GM12878 (cell line): ENCODE data around the gene RAB10. TPM values are rescaled to one million over a fixed set of nuclear protein-coding genes. Genes with fewer than 3 reads are reported as not detected.

Source experiments
- ATF7 ChIP-seq: fragments of 450-650 bp; IDR thresholded peaks from 2 replicates; pipeline ENCODE4 v1.6.1; 2016; ENCODE audit warnings: low read depth, mild to moderate bottlenecking
- BMI1 ChIP-seq: fragments of 450-650 bp; IDR thresholded peaks from 2 replicates; pipeline ENCODE4 v1.6.1; 2016; ENCODE audit warnings: mild to moderate bottlenecking, moderate library complexity, borderline replicate concordance
- CBX3 ChIP-seq: fragments of 200-600 bp; sonication (generic); IDR thresholded peaks from 2 replicates; pipeline ENCODE4 v1.6.1; 2016; ENCODE audit warnings: low read depth, borderline replicate concordance
- CEBPB ChIP-seq, 2 experiments: fragments of 150-350 bp in 1 of 2; IDR thresholded peaks; 2 replicates each; pipeline ENCODE4 v1.6.1; 2012 to 2014; ENCODE audit warnings: low read depth in 2 of 2, low read length in 2 of 2, borderline replicate concordance in 1 of 2, inconsistent platforms in 1 of 2
- EP300 ChIP-seq, 2 experiments: fragments of 150-350 bp in 1 of 2; IDR thresholded peaks; 2 replicates each; pipeline ENCODE4 v1.6.1; 2011 to 2012; ENCODE audit warnings: low read depth in 2 of 2, low read length in 2 of 2, borderline replicate concordance in 1 of 2, improper control_type of control experiment in 1 of 2, inconsistent platforms in 1 of 2; ENCODE audit not compliant: control insufficient read depth in 1 of 2
- EZH2 ChIP-seq: IDR thresholded peaks from 2 replicates; pipeline ENCODE4 v1.6.1; 2012; ENCODE audit warnings: low read depth, mild to moderate bottlenecking, control low read depth, inconsistent platforms, low read length, borderline replicate concordance; ENCODE audit not compliant: control insufficient read depth
- GABPA ChIP-seq: IDR thresholded peaks from 2 replicates; pipeline ENCODE4 v1.6.1; 2014; ENCODE audit warnings: antibody characterized with exemption, low read depth, mild to moderate bottlenecking, inconsistent platforms
- HDAC6 ChIP-seq: fragments of 200-600 bp; sonication (generic); IDR thresholded peaks from one replicate; pipeline ENCODE4 v1.8.0; 2017; ENCODE audit warnings: antibody characterized with exemption; ENCODE audit not compliant: unreplicated experiment
- JUND ChIP-seq: IDR thresholded peaks from 2 replicates; pipeline ENCODE4 v1.6.1; 2012; ENCODE audit warnings: low read depth, mild to moderate bottlenecking, low read length, improper control_type of control experiment, moderate library complexity
- NFYA ChIP-seq: IDR thresholded peaks from 2 replicates; pipeline ENCODE4 v1.6.1; 2011; ENCODE audit warnings: low read depth, mild to moderate bottlenecking, low read length, improper control_type of control experiment, borderline replicate concordance
- NR2C2 ChIP-seq: IDR thresholded peaks from 2 replicates; pipeline ENCODE4 v1.6.1; 2011; ENCODE audit warnings: borderline replicate concordance, low read depth; ENCODE audit not compliant: control insufficient read depth, insufficient read length
- POLR2A ChIP-seq: IDR thresholded peaks from 2 replicates; pipeline ENCODE4 v1.6.1; 2011; ENCODE audit warnings: low read depth, mild to moderate bottlenecking, low read length
- RAD51 ChIP-seq: fragments of 450-650 bp; IDR thresholded peaks from 2 replicates; pipeline ENCODE4 v1.6.1; 2016; ENCODE audit warnings: moderate library complexity, mild to moderate bottlenecking, inconsistent platforms
- SMARCA5 ChIP-seq: fragments of 450-650 bp; IDR thresholded peaks from 2 replicates; pipeline ENCODE4 v1.6.1; 2017; ENCODE audit warnings: mild to moderate bottlenecking
- STAT3 ChIP-seq: IDR thresholded peaks from 2 replicates; pipeline ENCODE4 v1.6.1; 2011; ENCODE audit warnings: low read depth, low read length, improper control_type of control experiment
- SUZ12 ChIP-seq: fragments of 200-600 bp; sonication (generic); IDR thresholded peaks from one replicate; pipeline ENCODE4 v1.6.1; 2018; ENCODE audit warnings: antibody characterized with exemption, mild to moderate bottlenecking; ENCODE audit not compliant: unreplicated experiment
- TBL1XR1 ChIP-seq: IDR thresholded peaks from 2 replicates; pipeline ENCODE4 v1.6.1; 2012; ENCODE audit warnings: low read depth, low read length, improper control_type of control experiment
- TCF3 ChIP-seq: IDR thresholded peaks from 2 replicates; pipeline ENCODE4 v1.6.1; 2012; ENCODE audit warnings: low read depth, mild to moderate bottlenecking, low read length, borderline replicate concordance; ENCODE audit not compliant: insufficient read depth
- TCF7 ChIP-seq: IDR thresholded peaks from 2 replicates; pipeline ENCODE4 v1.6.1; 2014; ENCODE audit warnings: antibody characterized with exemption, borderline replicate concordance
- ZNF274 ChIP-seq: IDR thresholded peaks from one replicate; pipeline ENCODE4 v1.8.0; 2011; ENCODE audit not compliant: insufficient read length, insufficient read depth
- ZZZ3 ChIP-seq: IDR thresholded peaks from 2 replicates; pipeline ENCODE4 v1.6.1; 2011; ENCODE audit warnings: low read depth; ENCODE audit not compliant: control insufficient read depth, insufficient read length
- polyA plus RNA-seq, 11 experiments: library from polyadenylated mRNA; depleted of rRNA in 4 of 11; unstranded in 6 of 11; stranded (reverse) in 5 of 11; fragments of >200 nt; fragmentation: Nextera tagmentation in 4 of 11; fragmentation: Illumina TruSeq in 1 of 11; extraction: Ambion mirVana in 4 of 11; extraction: Trizol in 1 of 11; gene quantifications; 1 replicate in 1 of 11; 2 replicates in 10 of 11; pipeline versions ENCODE4 v1.2.1 to v1.2.3, GENCODE V29; 2011 to 2016; ENCODE audit warnings: inconsistent platforms in 2 of 11, missing spikeins in 2 of 11, low read depth in 1 of 11
- total RNA-seq, 4 experiments: library from RNA; depleted of rRNA in 3 of 4; stranded (reverse); fragments of >200 nt in 3 of 4; fragmentation: Illumina TruSeq in 1 of 4; extraction: Trizol in 1 of 4; gene quantifications; 2 replicates each; pipeline versions ENCODE4 v1.2.1 to v1.2.3, GENCODE V29; 2013 to 2021
- TF ChIP-seq, protein P1 (sequence below): fragments of 150-350 bp; IDR thresholded peaks from 2 replicates; pipeline ENCODE4 v1.6.1; 2016; ENCODE audit warnings: low read depth, low read length
- TF ChIP-seq, protein P2 (sequence below): fragments of 450-650 bp; IDR thresholded peaks from 2 replicates; pipeline ENCODE4 v1.6.1; 2017; ENCODE audit warnings: borderline replicate concordance

The RAB10 gene
- total and polyA plus RNA-seq, 10 of the 15 experiments (the other 5 are each of a cell fraction or from before 2014, with no cell fraction given) = 13.3 to 109 (median 82.0) TPM

DNA sequence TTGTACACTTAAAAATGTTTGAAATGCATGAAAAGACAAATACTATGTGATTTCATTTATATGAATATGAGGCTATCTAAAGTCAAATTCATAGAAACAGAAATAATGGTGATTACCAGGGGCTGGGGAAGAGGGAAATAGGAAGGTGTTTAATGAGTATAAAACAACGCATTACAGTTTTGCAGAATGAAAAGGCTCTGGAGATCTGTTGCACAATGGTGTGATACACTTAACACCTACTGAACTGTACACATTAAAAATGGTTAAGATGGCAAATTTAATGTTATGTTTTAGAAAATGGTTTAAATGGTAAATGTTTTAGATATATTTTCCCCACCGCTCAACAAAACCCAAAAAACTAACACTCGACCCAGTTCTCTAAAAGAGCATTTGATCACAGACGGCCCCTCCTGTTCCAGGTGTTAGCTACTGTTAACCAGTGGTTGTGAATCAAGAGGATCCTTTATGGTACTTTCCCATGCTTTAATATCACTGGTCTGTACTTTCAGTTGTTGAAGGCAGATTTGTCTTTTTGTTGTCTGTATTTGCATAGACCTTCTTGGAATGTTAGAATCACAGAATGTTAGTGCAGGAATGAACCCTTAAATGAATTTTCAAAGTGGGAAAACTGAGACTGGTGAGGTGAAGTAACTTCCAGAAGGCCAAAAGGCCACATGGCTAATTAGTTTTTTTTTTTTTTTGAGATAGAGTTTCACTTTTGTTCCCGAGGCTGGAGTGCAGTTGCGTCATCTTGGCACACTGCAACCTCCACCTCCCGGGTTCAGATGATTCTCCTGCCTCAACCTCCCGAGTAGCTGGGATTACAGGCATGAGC is 10.2 kb downstream of the RAB10 start (continued):
- TF ChIP-seq, protein P1, sequence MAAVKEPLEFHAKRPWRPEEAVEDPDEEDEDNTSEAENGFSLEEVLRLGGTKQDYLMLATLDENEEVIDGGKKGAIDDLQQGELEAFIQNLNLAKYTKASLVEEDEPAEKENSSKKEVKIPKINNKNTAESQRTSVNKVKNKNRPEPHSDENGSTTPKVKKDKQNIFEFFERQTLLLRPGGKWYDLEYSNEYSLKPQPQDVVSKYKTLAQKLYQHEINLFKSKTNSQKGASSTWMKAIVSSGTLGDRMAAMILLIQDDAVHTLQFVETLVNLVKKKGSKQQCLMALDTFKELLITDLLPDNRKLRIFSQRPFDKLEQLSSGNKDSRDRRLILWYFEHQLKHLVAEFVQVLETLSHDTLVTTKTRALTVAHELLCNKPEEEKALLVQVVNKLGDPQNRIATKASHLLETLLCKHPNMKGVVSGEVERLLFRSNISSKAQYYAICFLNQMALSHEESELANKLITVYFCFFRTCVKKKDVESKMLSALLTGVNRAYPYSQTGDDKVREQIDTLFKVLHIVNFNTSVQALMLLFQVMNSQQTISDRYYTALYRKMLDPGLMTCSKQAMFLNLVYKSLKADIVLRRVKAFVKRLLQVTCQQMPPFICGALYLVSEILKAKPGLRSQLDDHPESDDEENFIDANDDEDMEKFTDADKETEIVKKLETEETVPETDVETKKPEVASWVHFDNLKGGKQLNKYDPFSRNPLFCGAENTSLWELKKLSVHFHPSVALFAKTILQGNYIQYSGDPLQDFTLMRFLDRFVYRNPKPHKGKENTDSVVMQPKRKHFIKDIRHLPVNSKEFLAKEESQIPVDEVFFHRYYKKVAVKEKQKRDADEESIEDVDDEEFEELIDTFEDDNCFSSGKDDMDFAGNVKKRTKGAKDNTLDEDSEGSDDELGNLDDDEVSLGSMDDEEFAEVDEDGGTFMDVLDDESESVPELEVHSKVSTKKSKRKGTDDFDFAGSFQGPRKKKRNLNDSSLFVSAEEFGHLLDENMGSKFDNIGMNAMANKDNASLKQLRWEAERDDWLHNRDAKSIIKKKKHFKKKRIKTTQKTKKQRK = no peak
- TF ChIP-seq CBX3 (no peak), GABPA (no peak), ZZZ3 (no peak), TCF7 (no peak), SMARCA5 (no peak), NFYA (no peak), ATF7 (peak; percentile 74), EZH2 (no peak), CEBPB (IDR thresholded peaks at IDR 0.05; ENCODE audit: borderline replicate concordance in 1 of 2, low read depth in 2 of 2, low read length in 2 of 2) (no peak), TBL1XR1 (no peak), SUZ12 (no peak), RAD51 (0 out of 2 replicates have a peak, but pooled peaks have one; percentile 17), STAT3 (no peak), POLR2A (no peak), ZNF274 (no peak), TCF3 (no peak), JUND (no peak), BMI1 (no peak), NR2C2 (no peak), HDAC6 (no peak), EP300 (IDR thresholded peaks at IDR 0.05; ENCODE audit: borderline replicate concordance in 1 of 2, control insufficient read depth in 1 of 2, low read depth in 2 of 2, low read length in 2 of 2) (no peak)
- TF ChIP-seq, protein P2, sequence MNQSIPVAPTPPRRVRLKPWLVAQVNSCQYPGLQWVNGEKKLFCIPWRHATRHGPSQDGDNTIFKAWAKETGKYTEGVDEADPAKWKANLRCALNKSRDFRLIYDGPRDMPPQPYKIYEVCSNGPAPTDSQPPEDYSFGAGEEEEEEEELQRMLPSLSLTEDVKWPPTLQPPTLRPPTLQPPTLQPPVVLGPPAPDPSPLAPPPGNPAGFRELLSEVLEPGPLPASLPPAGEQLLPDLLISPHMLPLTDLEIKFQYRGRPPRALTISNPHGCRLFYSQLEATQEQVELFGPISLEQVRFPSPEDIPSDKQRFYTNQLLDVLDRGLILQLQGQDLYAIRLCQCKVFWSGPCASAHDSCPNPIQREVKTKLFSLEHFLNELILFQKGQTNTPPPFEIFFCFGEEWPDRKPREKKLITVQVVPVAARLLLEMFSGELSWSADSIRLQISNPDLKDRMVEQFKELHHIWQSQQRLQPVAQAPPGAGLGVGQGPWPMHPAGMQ = no peak
